ENCODE data around the gene EXOC6B. TPM values are rescaled to one million over a fixed set of nuclear protein-coding genes. Genes with fewer than 3 reads are reported as not detected.

The EXOC6B gene
- total RNA-seq, 1 experiment from 2014 or later, result not detected

DNA sequence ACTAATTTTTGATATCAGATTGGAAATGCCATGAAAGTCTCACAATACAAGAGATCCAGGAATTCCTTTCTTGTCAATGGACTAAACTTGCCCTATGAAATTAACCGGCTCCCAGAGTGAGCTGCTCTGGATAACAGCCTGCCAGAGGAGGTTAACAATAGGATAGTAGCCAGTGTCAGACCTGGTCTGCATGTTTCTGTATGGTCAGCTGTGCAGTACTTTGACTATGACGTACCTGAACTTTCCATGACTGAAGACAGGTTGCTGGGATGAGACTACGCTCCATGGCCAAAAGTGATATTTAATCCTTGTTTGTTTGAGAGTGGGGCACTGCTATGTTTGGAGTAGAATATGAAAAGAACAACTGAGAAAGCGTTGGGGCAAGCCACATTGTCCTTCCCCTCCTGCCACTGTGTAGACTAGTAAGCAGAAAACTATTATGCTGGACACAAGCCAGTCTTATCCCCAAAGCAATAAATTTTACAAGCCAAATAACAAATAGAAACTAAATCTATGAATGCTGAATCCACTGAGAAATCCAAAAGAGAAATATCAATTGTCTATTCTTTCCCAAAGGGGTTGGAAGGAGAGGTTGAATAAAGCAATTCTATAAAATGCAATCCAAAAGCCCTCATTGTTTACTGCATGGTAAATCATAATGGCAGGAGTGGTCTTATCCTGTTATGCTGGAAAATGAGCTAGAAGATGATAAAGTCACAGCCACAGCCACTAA lies 562.6 kb downstream of the EXOC6B start:
- H3K9ac ChIP-seq (ENCODE audit: low read length), result no peak overlapping the region
- no peaks in the 10 kb centered on the region for H3K36me3 ChIP-seq (ENCODE audit: insufficient read depth, low read length)
- no peak overlapping the region for H3K4me3 ChIP-seq (ENCODE audit: low read length)
- no peak overlapping the region for H2AFZ ChIP-seq (ENCODE audit: low read length)
- no peaks in the 10 kb centered on the region for H3K79me2 ChIP-seq (ENCODE audit: low read length)
- no peaks in the 10 kb centered on the region for H3K9me3 ChIP-seq (ENCODE audit: low read length)
- no peak overlapping the region for H3K27ac ChIP-seq (ENCODE audit: low read length)
- H3K9me2 ChIP-seq (replicated peaks; ENCODE audit: insufficient read depth, low read length), result no peaks in the 10 kb centered on the region
- H3K4me2 ChIP-seq (ENCODE audit: low read depth, low read length, poor library complexity, severe bottlenecking), result no peak overlapping the region
- no peak for DNase-seq
- H4K20me1 ChIP-seq (ENCODE audit: insufficient read depth, low read depth, low read length), result no peaks in the 10 kb centered on the region
- no peaks in the 10 kb centered on the region for H3K27me3 ChIP-seq (ENCODE audit: low read length)
- H3K4me1 ChIP-seq (ENCODE audit: low read length), result no peaks in the 10 kb centered on the region

DNA sequence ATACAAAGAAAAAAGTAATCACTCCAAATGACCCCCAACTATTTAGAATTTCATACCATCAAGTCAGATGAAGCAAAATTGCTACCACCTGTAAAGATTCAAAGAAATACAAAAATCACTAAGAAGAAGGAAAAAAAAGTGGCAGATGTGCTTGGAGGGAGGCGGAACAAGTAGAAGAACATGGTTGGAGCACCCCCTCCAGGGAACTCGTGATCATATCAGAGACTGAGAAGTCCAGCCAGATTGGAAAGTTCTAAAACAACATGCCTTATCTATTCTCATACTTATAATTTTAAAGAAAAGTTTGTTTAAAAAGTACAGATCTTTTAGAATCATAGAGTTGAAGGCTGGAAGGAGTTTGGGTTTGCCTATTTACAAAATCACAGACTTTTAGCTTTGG lies 564.8 kb downstream of the EXOC6B start:
- H3K4me1 ChIP-seq (ENCODE audit: low read length), result no peaks in the 10 kb centered on the region
- H4K20me1 ChIP-seq (ENCODE audit: insufficient read depth, low read depth, low read length), result no peaks in the 10 kb centered on the region
- no peak overlapping the region for H3K4me2 ChIP-seq (ENCODE audit: low read depth, low read length, poor library complexity, severe bottlenecking)
- H3K9me2 ChIP-seq (replicated peaks; ENCODE audit: insufficient read depth, low read length), result no peaks in the 10 kb centered on the region
- no peak for DNase-seq
- no peaks in the 10 kb centered on the region for H3K79me2 ChIP-seq (ENCODE audit: low read length)
- H3K36me3 ChIP-seq (ENCODE audit: insufficient read depth, low read length), result no peaks in the 10 kb centered on the region
- H3K27ac ChIP-seq (ENCODE audit: low read length), result no peak overlapping the region
- no peaks in the 10 kb centered on the region for H3K9me3 ChIP-seq (ENCODE audit: low read length)
- no peak overlapping the region for H2AFZ ChIP-seq (ENCODE audit: low read length)
- H3K9ac ChIP-seq (ENCODE audit: low read length), result no peak overlapping the region
- H3K4me3 ChIP-seq (ENCODE audit: low read length), result no peak overlapping the region
- no peaks in the 10 kb centered on the region for H3K27me3 ChIP-seq (ENCODE audit: low read length)

DNA sequence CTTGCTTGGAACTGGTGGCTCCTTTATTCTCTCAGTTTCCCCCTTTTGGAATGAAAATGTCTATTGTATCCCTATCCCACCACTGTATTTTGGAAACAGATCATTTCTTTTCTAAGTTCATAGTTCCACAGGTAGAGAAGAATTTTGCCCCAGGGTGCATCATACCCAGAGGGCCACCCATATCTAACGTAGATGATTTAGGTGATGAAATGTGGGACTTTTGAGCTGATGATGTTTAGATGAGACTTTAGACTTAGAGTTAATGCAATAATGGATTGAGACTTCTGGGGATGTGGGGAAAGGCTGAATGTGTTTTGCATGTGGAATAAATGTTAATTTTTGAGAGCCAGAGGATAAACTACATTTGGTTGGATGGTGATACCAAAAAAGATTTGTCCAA lies 570.3 kb downstream of the EXOC6B start:
- Histone ChIP-seq H3K4me3 (ENCODE audit: low read length) (no peak overlapping the region), H3K4me1 (ENCODE audit: low read length) (no peaks in the 10 kb centered on the region), H3K79me2 (ENCODE audit: low read length) (no peaks in the 10 kb centered on the region), H4K20me1 (ENCODE audit: insufficient read depth, low read depth, low read length) (no peaks in the 10 kb centered on the region), H3K27ac (ENCODE audit: low read length) (no peak overlapping the region), H3K9me3 (ENCODE audit: low read length) (no peaks in the 10 kb centered on the region), H3K27me3 (ENCODE audit: low read length) (no peaks in the 10 kb centered on the region), H3K36me3 (ENCODE audit: insufficient read depth, low read length) (no peaks in the 10 kb centered on the region), H3K9me2 (replicated peaks; ENCODE audit: insufficient read depth, low read length) (no peaks in the 10 kb centered on the region), H3K4me2 (ENCODE audit: low read depth, low read length, poor library complexity, severe bottlenecking) (no peak overlapping the region), H3K9ac (ENCODE audit: low read length) (no peak overlapping the region), H2AFZ (ENCODE audit: low read length) (no peak overlapping the region)
- DNase-seq, result no peak

DNA sequence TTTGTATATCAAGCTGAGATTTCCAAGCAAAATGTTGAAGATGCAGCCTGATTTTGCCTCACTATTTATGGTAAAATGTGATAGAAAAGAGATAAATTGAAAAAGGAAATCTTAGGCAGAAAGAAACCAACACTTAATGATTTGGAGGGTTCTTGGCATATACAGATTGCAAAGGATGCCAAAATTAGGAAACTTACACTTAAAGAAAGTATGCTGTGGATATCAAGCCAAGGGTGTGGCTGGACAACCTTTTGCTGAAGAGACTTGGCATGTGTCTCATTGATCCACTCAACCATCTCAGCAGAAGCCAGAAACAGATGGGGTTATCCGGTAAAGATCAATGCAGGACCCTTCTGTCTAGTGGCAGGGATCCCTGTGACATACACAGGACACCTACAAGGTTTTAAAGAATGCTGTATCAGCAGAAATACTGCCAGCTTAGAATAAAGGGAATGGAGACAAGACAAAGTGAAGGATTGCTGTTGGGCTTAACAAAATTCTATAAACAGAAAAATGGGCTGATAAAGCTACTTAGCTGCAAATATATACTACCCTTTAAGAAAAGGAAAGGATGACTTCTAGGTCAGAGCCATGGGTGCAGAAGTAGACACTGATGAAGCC lies 570.9 kb downstream of the EXOC6B start:
- no peak for DNase-seq
- Histone ChIP-seq H3K9me3 (ENCODE audit: low read length) (no peaks in the 10 kb centered on the region), H2AFZ (ENCODE audit: low read length) (no peak overlapping the region), H3K27me3 (ENCODE audit: low read length) (no peaks in the 10 kb centered on the region), H3K27ac (ENCODE audit: low read length) (no peak overlapping the region), H3K9me2 (replicated peaks; ENCODE audit: insufficient read depth, low read length) (no peaks in the 10 kb centered on the region), H3K36me3 (ENCODE audit: insufficient read depth, low read length) (no peaks in the 10 kb centered on the region), H3K9ac (ENCODE audit: low read length) (no peak overlapping the region), H4K20me1 (ENCODE audit: insufficient read depth, low read depth, low read length) (no peaks in the 10 kb centered on the region), H3K4me1 (ENCODE audit: low read length) (no peaks in the 10 kb centered on the region), H3K79me2 (ENCODE audit: low read length) (no peaks in the 10 kb centered on the region), H3K4me2 (ENCODE audit: low read depth, low read length, poor library complexity, severe bottlenecking) (no peak overlapping the region), H3K4me3 (ENCODE audit: low read length) (no peak overlapping the region)

DNA sequence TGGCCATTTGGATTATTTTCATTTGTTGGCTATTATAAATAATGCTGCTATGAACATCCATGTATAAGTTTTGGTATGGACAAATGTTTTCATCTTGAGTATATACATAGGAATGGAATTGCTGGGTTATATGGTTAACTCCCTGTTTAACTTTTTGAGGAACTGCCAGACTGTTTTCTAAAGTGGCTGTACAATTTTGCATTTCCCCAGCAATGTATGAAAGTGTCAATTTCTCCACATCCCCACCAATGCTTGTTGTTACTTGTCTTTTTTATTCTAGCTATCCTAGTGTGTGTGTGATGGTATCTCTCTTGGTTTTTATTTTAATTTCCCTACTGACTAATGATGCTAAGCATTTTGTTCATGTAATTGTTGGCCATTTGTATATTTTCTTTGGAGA lies 587.5 kb downstream of the EXOC6B start:
- Histone ChIP-seq H3K36me3 (ENCODE audit: insufficient read depth, low read length) (no peaks in the 10 kb centered on the region), H3K4me2 (ENCODE audit: low read depth, low read length, poor library complexity, severe bottlenecking) (no peak overlapping the region), H3K4me1 (ENCODE audit: low read length) (no peaks in the 10 kb centered on the region), H3K79me2 (ENCODE audit: low read length) (no peaks in the 10 kb centered on the region), H3K9me3 (ENCODE audit: low read length) (no peaks in the 10 kb centered on the region), H4K20me1 (ENCODE audit: insufficient read depth, low read depth, low read length) (no peaks in the 10 kb centered on the region), H3K9ac (ENCODE audit: low read length) (no peak overlapping the region), H3K27me3 (ENCODE audit: low read length) (no peaks in the 10 kb centered on the region), H3K4me3 (ENCODE audit: low read length) (no peak overlapping the region), H3K27ac (ENCODE audit: low read length) (no peak overlapping the region), H2AFZ (ENCODE audit: low read length) (no peak overlapping the region), H3K9me2 (replicated peaks; ENCODE audit: insufficient read depth, low read length) (no peaks in the 10 kb centered on the region)
- DNase-seq, result no peak

DNA sequence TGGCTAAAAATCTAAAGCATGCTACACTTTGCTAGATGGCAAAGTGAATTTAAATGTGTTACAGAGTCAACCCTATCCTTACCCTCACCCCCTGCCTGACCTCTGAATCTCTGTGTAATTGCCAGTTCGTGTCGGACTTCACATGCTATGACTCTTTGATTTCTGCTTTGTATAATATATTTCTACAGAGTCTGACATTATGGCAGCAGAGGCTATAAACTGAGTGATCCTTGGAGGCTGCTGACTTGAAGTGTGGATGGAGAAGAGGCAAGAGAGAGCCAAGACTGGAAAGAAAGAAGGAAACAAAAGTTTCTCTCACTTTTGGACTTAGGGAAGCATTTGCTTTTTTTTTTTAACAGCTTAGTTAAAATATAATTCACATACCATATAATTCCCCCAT lies 588.3 kb downstream of the EXOC6B start:
- DNase-seq, result no peak
- Histone ChIP-seq H4K20me1 (ENCODE audit: insufficient read depth, low read depth, low read length) (no peaks in the 10 kb centered on the region), H3K27ac (ENCODE audit: low read length) (no peak overlapping the region), H3K36me3 (ENCODE audit: insufficient read depth, low read length) (no peaks in the 10 kb centered on the region), H3K4me3 (ENCODE audit: low read length) (no peak overlapping the region), H3K9ac (ENCODE audit: low read length) (no peak overlapping the region), H3K4me2 (ENCODE audit: low read depth, low read length, poor library complexity, severe bottlenecking) (no peak overlapping the region), H3K9me2 (replicated peaks; ENCODE audit: insufficient read depth, low read length) (no peaks in the 10 kb centered on the region), H3K9me3 (ENCODE audit: low read length) (no peaks in the 10 kb centered on the region), H2AFZ (ENCODE audit: low read length) (no peak overlapping the region), H3K4me1 (ENCODE audit: low read length) (no peaks in the 10 kb centered on the region), H3K79me2 (ENCODE audit: low read length) (no peaks in the 10 kb centered on the region), H3K27me3 (ENCODE audit: low read length) (no peaks in the 10 kb centered on the region)

DNA sequence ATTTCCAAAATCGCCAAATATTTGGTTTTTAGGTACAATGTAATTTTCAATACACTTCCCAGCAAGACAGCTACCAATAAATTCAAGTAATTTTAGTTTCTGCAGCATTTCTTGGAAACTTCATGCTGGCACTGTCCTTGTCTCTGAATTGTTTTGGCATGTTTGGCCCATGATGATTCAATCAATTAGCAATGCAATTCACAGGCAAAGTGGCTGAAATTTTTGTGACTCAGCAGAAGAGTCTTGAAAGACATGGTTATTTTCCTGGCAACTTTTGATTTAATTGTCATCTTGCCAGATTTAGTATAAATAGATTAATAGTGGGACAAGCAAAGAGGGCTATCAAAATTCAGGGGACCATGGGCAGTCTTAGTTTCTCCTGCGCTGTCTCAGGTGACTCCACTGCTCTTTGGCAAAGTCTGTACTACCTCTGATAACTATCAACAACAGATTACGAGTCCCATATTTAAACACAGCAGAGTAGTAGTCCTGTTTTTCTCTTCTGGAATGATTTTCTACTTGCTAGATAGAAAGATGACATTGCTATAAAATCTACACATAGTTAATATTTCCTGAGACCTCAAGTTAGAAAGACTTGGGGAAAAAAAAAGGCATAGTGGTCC lies 589.3 kb downstream of the EXOC6B start:
- Histone ChIP-seq H3K9me2 (replicated peaks; ENCODE audit: insufficient read depth, low read length) (no peaks in the 10 kb centered on the region), H3K27me3 (ENCODE audit: low read length) (no peaks in the 10 kb centered on the region), H3K9ac (ENCODE audit: low read length) (no peak overlapping the region), H3K79me2 (ENCODE audit: low read length) (no peaks in the 10 kb centered on the region), H4K20me1 (ENCODE audit: insufficient read depth, low read depth, low read length) (no peaks in the 10 kb centered on the region), H3K36me3 (ENCODE audit: insufficient read depth, low read length) (no peaks in the 10 kb centered on the region), H3K4me3 (ENCODE audit: low read length) (no peak overlapping the region), H3K27ac (ENCODE audit: low read length) (no peak overlapping the region), H2AFZ (ENCODE audit: low read length) (no peak overlapping the region), H3K9me3 (ENCODE audit: low read length) (no peaks in the 10 kb centered on the region), H3K4me1 (ENCODE audit: low read length) (no peaks in the 10 kb centered on the region), H3K4me2 (ENCODE audit: low read depth, low read length, poor library complexity, severe bottlenecking) (no peak overlapping the region)
- no peak for DNase-seq

DNA sequence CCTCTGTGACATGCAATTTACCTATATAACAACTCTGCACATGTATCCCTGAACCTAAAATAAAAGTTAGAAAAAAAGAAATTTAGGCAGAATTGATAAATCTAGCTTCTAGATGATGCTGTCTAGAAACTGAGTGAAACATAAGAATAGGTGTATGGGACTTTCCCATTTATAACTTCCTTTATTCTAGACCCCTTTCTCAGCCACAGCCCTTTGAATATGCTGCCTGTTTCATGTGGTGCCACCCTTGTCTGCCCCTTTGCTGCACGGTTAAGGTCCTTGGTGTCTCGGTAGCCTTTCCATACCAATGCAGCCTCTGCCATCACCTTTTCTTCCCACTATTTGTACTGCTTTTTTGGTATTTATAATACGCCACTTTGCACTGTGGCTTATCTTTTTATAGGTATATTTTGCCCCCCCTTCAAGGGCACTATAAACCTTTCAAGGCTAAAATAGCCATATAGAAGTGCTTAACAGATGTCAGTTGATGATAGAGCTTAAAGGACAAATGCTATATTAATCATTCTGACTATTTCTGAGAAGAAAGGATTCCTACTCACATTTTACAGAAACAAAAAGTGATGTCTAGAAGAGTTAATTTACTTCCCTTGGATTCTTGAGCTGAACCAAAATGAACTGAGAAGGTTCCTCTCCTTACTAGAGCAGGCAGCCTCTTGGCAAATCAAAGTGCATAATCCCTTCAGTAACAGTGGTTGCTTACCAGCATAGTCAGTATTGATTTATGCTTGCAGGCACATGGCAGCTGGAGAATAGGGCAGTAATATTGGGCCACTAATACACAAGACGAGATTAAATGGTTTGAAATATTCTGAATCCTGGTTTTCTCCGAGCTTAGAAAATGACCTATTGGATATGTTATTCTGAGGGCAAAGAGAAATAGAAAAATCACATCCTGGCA lies 590.1 kb downstream of the EXOC6B start:
- Histone ChIP-seq H3K4me2 (ENCODE audit: low read depth, low read length, poor library complexity, severe bottlenecking) (no peak overlapping the region), H3K9me3 (ENCODE audit: low read length) (no peaks in the 10 kb centered on the region), H3K4me1 (ENCODE audit: low read length) (no peaks in the 10 kb centered on the region), H3K27me3 (ENCODE audit: low read length) (no peaks in the 10 kb centered on the region), H3K4me3 (ENCODE audit: low read length) (no peak overlapping the region), H3K9ac (ENCODE audit: low read length) (no peak overlapping the region), H3K36me3 (ENCODE audit: insufficient read depth, low read length) (no peaks in the 10 kb centered on the region), H3K27ac (ENCODE audit: low read length) (no peak overlapping the region), H2AFZ (ENCODE audit: low read length) (no peak overlapping the region), H3K9me2 (replicated peaks; ENCODE audit: insufficient read depth, low read length) (no peaks in the 10 kb centered on the region), H3K79me2 (ENCODE audit: low read length) (no peaks in the 10 kb centered on the region), H4K20me1 (ENCODE audit: insufficient read depth, low read depth, low read length) (no peaks in the 10 kb centered on the region)
- no peak for DNase-seq
